OCI-LY7 (cell line): ENCODE results near the gene PTPRU.

ENCODE experiments used
- CTCF ChIP-seq: fragments of 200-600 bp; sonication (generic); conservative IDR thresholded peaks from 2 replicates; pipeline ENCODE4 v1.5.1; 2014; ENCODE audit warnings: mild to moderate bottlenecking, antibody characterized with exemption, low read length, moderate library complexity, mixed read lengths
- EZH2phosphoT487 ChIP-seq: fragments of 200-600 bp; sonication (generic); IDR thresholded peaks from 2 replicates; pipeline ENCODE4 v1.6.1; 2018; ENCODE audit warnings: low read depth, borderline replicate concordance, mild to moderate bottlenecking, mixed run types, antibody characterized with exemption, low read length, moderate library complexity, mixed read lengths

DNA sequence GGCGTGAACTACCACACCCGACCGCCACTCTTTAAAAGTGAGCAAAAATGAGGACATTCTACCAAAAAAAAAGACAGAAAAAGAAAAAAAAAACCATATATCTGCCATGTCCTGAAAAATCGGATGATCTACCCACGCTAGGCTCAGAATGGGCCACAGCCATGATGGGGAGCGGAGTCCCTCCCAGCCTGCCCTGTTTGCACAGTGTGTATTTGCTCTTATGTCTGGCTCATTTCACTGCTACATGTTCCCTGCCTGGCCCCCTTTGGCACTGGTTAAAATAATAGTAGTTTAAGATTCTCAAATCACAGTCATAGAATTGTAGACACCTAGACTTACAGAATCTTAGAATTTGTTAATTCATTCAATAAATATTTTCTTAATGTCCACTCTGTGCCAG is 121.9 kb downstream of the PTPRU start:
- TF ChIP-seq EZH2phosphoT487, result no peak
- no peak for TF ChIP-seq CTCF
